ENCODE results near the gene AVEN.

- TF ChIP-seq CTCF (IDR thresholded peaks at IDR 0.05) (no peak), POLR2A (IDR thresholded peaks at IDR 0.05) (no peak)
These were observed 25.4 kb upstream of the AVEN start for GRCh38 chr15:34064438-34064837.
